Activated CD8-positive, alpha-beta T cell treated with anti-CD3 and anti-CD28 coated beads for 36 hours (primary cell): ENCODE measurements around the gene SCLY. TPM values are rescaled to one million over a fixed set of nuclear protein-coding genes. Genes with fewer than 3 reads are reported as not detected.

Experiments
- ATAC-seq: fragments of 200-7000 bp; cut with Tn5 transposase; one replicate; pipeline ENCODE4 v1.10.0; 2021; ENCODE audit warnings: mild to moderate bottlenecking, moderate library complexity
- CTCF ChIA-PET: fragments of 350-600 bp; sonication (Branson Sonifier 250); formaldehyde crosslinking; loops from one replicate; lab custom pipeline; 2021; ENCODE audit warnings: antibody characterized with exemption; lab: Charles Lee
- POLR2A ChIA-PET: fragments of 350-600 bp; sonication (Branson Sonifier 250); formaldehyde crosslinking; loops from one replicate; lab custom pipeline; 2021; ENCODE audit warnings: antibody characterized with exemption; lab: Charles Lee
- DNase-seq: peaks from one replicate; pipeline ENCODE4 v3.0.0-alpha.2; 2020
- H3K27ac Mint-ChIP-seq: one replicate; pipeline ENCODE4 v1.8.0; 2021; ENCODE audit warnings: mild to moderate bottlenecking, mixed read lengths
- H3K27me3 Mint-ChIP-seq: one replicate; pipeline ENCODE4 v1.8.0; 2021; ENCODE audit warnings: mixed read lengths
- H3K36me3 Mint-ChIP-seq: one replicate; pipeline ENCODE4 v1.8.0; 2021; ENCODE audit warnings: low read depth, mixed read lengths
- H3K4me1 Mint-ChIP-seq: one replicate; pipeline ENCODE4 v1.8.0; 2021; ENCODE audit warnings: low read depth, mixed read lengths
- H3K4me3 Mint-ChIP-seq: one replicate; pipeline ENCODE4 v1.8.0; 2021; ENCODE audit warnings: mild to moderate bottlenecking, moderate library complexity, mixed read lengths
- H3K9me3 Mint-ChIP-seq: one replicate; pipeline ENCODE4 v1.8.0; 2021; ENCODE audit warnings: mixed read lengths
- intact Hi-C: fragments of 100-400 bp; cut with micrococcal nuclease; formaldehyde crosslinking; loops from one replicate; pipeline ENCODE4 v1.10.0; 2022
- total RNA-seq, 2 experiments: library from RNA; stranded (reverse); gene quantifications; one replicate each; pipeline ENCODE4 v1.2.3, GENCODE V29; 2021
- TF ChIP-seq, protein P1 (sequence below): fragments of 200-600 bp; IDR thresholded peaks from one replicate; pipeline ENCODE4 v1.8.0; 2022; ENCODE audit warnings: antibody characterized with exemption, mild to moderate bottlenecking

The SCLY gene
- total RNA-seq, 2 experiments from 2014 or later = 77.9 to 93.2 TPM

DNA sequence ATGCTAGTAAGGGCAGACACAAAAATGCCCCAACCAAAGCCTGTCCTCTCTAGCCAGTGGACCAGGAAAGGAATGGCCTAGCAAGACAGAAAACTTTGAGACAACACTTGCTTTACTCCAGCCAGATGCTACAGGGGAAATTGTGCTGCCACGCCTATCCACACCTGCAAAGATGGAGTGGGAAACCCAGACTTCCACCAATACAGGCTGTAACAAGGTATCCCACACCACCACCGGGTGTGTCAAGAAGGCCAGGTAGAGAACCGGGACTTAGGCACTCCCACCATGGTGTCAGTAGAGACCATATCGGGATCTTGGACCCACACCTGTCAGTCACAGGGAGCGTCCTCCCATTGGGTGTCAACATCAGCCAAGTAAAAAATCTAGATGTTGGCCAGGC is 23.1 kb downstream of the SCLY start:
- Mint-ChIP-seq H3K4me1 (no peaks in the 10 kb centered on the region), H3K4me3 (no peak overlapping the region), H3K36me3 (peaks cover 76% of the 10 kb centered on the region), H3K27me3 (no peaks in the 10 kb centered on the region), H3K9me3 (no peaks in the 10 kb centered on the region), H3K27ac (no peak overlapping the region)
- POLR2A ChIA-PET = no interaction called here
- DNase-seq (no peak), ATAC-seq (no peak)
- TF ChIP-seq, protein P1, sequence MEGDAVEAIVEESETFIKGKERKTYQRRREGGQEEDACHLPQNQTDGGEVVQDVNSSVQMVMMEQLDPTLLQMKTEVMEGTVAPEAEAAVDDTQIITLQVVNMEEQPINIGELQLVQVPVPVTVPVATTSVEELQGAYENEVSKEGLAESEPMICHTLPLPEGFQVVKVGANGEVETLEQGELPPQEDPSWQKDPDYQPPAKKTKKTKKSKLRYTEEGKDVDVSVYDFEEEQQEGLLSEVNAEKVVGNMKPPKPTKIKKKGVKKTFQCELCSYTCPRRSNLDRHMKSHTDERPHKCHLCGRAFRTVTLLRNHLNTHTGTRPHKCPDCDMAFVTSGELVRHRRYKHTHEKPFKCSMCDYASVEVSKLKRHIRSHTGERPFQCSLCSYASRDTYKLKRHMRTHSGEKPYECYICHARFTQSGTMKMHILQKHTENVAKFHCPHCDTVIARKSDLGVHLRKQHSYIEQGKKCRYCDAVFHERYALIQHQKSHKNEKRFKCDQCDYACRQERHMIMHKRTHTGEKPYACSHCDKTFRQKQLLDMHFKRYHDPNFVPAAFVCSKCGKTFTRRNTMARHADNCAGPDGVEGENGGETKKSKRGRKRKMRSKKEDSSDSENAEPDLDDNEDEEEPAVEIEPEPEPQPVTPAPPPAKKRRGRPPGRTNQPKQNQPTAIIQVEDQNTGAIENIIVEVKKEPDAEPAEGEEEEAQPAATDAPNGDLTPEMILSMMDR = no peak
- CTCF ChIA-PET = no interaction called here
- intact Hi-C loops = no loop called here

GRCh38 chr2:238084761-238085160 is 24.0 kb downstream of the SCLY start:
- TF ChIP-seq, protein P1 = no peak
- no peak overlapping the region for H3K27ac Mint-ChIP-seq
- intact Hi-C loops = no loop called here

DNA sequence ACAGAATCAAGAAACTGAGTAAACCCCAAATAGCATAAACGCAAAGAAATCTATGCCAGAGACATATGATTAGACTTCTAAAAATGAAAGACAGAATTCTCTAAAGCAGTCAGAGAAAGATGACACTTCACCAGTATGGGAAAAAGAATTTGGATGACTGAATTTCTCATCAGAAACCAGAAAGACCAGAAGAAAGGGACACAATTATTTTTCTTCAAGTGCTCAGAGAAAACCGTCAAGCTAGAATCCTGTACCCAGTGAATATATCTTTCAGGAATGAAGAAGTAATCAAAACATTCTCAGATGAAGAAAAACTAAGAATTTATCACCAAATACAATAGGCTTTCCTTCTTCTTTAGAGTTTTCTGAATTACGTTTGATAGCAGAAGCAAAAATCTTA is 25.1 kb downstream of the SCLY start:
- H3K36me3 Mint-ChIP-seq = peaks cover 63% of the 10 kb centered on the region
- no peak overlapping the region for H3K27ac Mint-ChIP-seq
- ChIA-PET POLR2A (no interaction called here), CTCF (interaction anchor here (1.2 kb wide), 1 partner anchor 22 kb away, joined by 3 read pairs; no protein-coding TSS in a partner anchor)
- intact Hi-C loops = no loop called here
- no peaks in the 10 kb centered on the region for H3K9me3 Mint-ChIP-seq
- H3K4me3 Mint-ChIP-seq = no peak overlapping the region
- no peak for ATAC-seq
- H3K4me1 Mint-ChIP-seq = no peaks in the 10 kb centered on the region
- H3K27me3 Mint-ChIP-seq = no peaks in the 10 kb centered on the region
- TF ChIP-seq, protein P1 = no peak
- DNase-seq = no peak

More at GRCh38 chr2:238084761-238085160, 24.0 kb downstream of the SCLY start:
- CTCF ChIA-PET = no interaction called here
- Mint-ChIP-seq H3K36me3 (peaks cover 72% of the 10 kb centered on the region), H3K27me3 (no peaks in the 10 kb centered on the region), H3K4me3 (no peak overlapping the region), H3K9me3 (no peaks in the 10 kb centered on the region), H3K4me1 (no peaks in the 10 kb centered on the region)
- no peak for ATAC-seq
- POLR2A ChIA-PET = no interaction called here
- DNase-seq = no peak

DNA sequence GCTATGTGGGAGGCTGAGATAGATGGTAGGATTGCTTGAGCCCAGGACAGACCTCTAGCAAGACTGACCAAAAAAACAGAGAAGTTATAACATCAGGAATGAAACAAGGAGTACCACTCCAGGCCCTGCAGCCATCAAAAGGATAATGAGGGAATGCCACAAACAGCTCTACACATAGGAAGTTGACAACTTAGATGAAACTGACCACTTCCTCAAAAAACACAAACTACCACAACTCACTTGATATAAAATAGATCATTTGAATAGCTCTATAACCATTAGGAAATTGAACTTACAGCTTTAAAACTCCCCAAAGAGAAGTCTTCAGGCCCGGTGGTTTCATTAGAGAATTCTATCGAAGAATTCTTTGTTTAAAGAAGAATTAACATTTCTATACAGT is 26.4 kb downstream of the SCLY start:
- ATAC-seq (no peak), DNase-seq (no peak)
- POLR2A ChIA-PET = interaction anchor here (1.0 to 1.5 kb wide), 3 partner anchors 14 to 39 kb away, joined by 3 to 5 read pairs (median 4); partner anchors contain the start of gene SCLY
- Mint-ChIP-seq H3K27me3 (no peaks in the 10 kb centered on the region), H3K9me3 (no peaks in the 10 kb centered on the region), H3K36me3 (peaks cover 54% of the 10 kb centered on the region), H3K27ac (no peak overlapping the region), H3K4me1 (no peaks in the 10 kb centered on the region), H3K4me3 (no peak overlapping the region)
- TF ChIP-seq, protein P1 = no peak
- CTCF ChIA-PET = interaction anchor here (1.5 to 1.6 kb wide), 3 partner anchors 52 to 176 kb away, joined by 3 to 4 read pairs (median 3); no protein-coding TSS in a partner anchor
- intact Hi-C loops = no loop called here

- no peak for DNase-seq
- H3K4me3 Mint-ChIP-seq = no peak overlapping the region
- no peaks in the 10 kb centered on the region for H3K27me3 Mint-ChIP-seq
- no peaks in the 10 kb centered on the region for H3K4me1 Mint-ChIP-seq
- intact Hi-C loops = no loop called here
- H3K27ac Mint-ChIP-seq = no peak overlapping the region
- CTCF ChIA-PET = no interaction called here
- POLR2A ChIA-PET = interaction anchor here (1.2 kb wide), 1 partner anchor 9 kb away, joined by 4 read pairs; the partner anchor contains the start of gene ESPNL
- H3K36me3 Mint-ChIP-seq = peaks cover 28% of the 10 kb centered on the region
- no peak for ATAC-seq
- H3K9me3 Mint-ChIP-seq = no peaks in the 10 kb centered on the region
- TF ChIP-seq, protein P1 = no peak
Observed at GRCh38 chr2:238090887-238091286, 30.1 kb downstream of the SCLY start.
